Left ventricle myocardium inferior (tissue), 1 donor: ENCODE results near the gene INSYN2B. TPM values are rescaled to one million over a fixed set of nuclear protein-coding genes. Genes with fewer than 3 reads are reported as not detected.

ENCODE experiments used
- DNase-seq: peaks from one replicate; pipeline ENCODE4 v3.0.0-alpha.2; 2020
- H3K27ac ChIP-seq: fragments of 200-600 bp; replicated peaks from 2 replicates; pipeline ENCODE4 v1.8.0; 2021
- H3K27me3 ChIP-seq: fragments of 200-600 bp; 2 replicates; pipeline ENCODE4 v1.8.0; 2021; ENCODE audit warnings: low read depth
- H3K36me3 ChIP-seq: fragments of 200-600 bp; 2 replicates; pipeline ENCODE4 v1.8.0; 2021
- H3K4me1 ChIP-seq: fragments of 200-600 bp; 2 replicates; pipeline ENCODE4 v1.8.0; 2021
- H3K4me3 ChIP-seq: fragments of 200-600 bp; 2 replicates; pipeline ENCODE4 v1.8.0; 2021; ENCODE audit warnings: mild to moderate bottlenecking, moderate library complexity
- H3K9me3 ChIP-seq: fragments of 200-600 bp; replicated peaks from 2 replicates; pipeline ENCODE4 v1.8.0; 2021
- intact Hi-C: fragments of 100-400 bp; cut with micrococcal nuclease; formaldehyde crosslinking; loops from one replicate; pipeline ENCODE4 v1.11.0; 2022
- total RNA-seq: library from RNA; stranded (reverse); fragmentation: NEBNext Ultra II Directional; extraction: Animal tissue kit (Norgen Biotek cat#: 25700); gene quantifications from one replicate; pipeline ENCODE4 v1.2.1, GENCODE V29; 2021
- TF ChIP-seq, protein P1 (sequence below): fragments of 200-600 bp; IDR thresholded peaks from 2 replicates; pipeline ENCODE4 v1.8.0; 2021; ENCODE audit warnings: antibody characterized with exemption, mild to moderate bottlenecking, borderline replicate concordance
- donor health status: DM: no; HTN: yes; CAD: no; lungs with severe emphysema.

Gene INSYN2B
- total RNA-seq, 1 donor from 2014 or later, result 0.08 TPM

DNA sequence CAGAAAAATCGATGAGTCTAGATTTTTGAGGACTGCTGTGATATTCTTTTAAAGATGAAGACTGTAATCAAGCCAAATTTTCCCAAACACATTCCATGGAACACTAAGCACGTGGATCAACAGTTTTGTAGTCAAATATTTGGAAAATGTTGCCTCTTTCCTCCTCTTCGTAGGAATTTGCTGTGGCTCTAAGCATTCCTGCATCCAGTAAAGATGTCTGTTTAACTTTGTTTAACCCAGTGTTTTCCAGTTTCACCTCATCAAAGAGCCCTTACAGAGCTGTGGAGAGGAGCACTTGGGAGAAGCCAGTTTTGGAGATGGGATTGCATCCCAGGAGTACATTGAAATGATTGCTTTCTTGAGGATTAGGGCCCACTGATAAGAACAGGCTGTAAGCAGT is 58.9 kb downstream of the INSYN2B start:
- H3K9me3 ChIP-seq, result no peaks in the 10 kb centered on the region
- H3K27me3 ChIP-seq, result peaks cover 9% of the 10 kb centered on the region
- no peaks in the 10 kb centered on the region for H3K4me1 ChIP-seq
- H3K36me3 ChIP-seq, result no peaks in the 10 kb centered on the region
- intact Hi-C loops, result no loop called here
- no peak overlapping the region for H3K4me3 ChIP-seq
- TF ChIP-seq, protein P1, sequence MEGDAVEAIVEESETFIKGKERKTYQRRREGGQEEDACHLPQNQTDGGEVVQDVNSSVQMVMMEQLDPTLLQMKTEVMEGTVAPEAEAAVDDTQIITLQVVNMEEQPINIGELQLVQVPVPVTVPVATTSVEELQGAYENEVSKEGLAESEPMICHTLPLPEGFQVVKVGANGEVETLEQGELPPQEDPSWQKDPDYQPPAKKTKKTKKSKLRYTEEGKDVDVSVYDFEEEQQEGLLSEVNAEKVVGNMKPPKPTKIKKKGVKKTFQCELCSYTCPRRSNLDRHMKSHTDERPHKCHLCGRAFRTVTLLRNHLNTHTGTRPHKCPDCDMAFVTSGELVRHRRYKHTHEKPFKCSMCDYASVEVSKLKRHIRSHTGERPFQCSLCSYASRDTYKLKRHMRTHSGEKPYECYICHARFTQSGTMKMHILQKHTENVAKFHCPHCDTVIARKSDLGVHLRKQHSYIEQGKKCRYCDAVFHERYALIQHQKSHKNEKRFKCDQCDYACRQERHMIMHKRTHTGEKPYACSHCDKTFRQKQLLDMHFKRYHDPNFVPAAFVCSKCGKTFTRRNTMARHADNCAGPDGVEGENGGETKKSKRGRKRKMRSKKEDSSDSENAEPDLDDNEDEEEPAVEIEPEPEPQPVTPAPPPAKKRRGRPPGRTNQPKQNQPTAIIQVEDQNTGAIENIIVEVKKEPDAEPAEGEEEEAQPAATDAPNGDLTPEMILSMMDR, result no peak
- H3K27ac ChIP-seq, result no peak overlapping the region
- no peak for DNase-seq

DNA sequence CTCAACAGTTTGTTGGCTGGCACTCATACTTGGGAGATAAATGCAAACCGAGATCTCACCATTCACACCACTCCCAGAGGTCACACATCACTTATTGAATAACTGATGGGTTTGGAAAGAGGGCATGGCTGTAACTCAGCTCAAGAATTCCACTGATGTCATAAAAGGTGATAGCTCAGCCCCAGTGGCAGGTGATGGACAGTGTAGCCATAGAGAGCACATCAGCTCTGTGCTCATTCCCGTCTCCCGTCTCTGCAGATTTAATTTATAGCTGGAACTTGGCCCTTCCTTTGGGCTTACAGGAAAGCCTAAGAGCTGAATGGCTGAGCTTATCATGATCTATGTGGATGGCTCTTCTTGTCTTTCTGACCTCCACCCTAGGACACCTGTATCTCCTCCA is 59.8 kb downstream of the INSYN2B start:
- Histone ChIP-seq H3K9me3 (no peaks in the 10 kb centered on the region), H3K36me3 (no peaks in the 10 kb centered on the region), H3K4me3 (no peak overlapping the region), H3K27ac (no peak overlapping the region), H3K4me1 (no peaks in the 10 kb centered on the region), H3K27me3 (peaks cover 9% of the 10 kb centered on the region)
- intact Hi-C loops, result no loop called here
- TF ChIP-seq, protein P1, result no peak
- no peak for DNase-seq

DNA sequence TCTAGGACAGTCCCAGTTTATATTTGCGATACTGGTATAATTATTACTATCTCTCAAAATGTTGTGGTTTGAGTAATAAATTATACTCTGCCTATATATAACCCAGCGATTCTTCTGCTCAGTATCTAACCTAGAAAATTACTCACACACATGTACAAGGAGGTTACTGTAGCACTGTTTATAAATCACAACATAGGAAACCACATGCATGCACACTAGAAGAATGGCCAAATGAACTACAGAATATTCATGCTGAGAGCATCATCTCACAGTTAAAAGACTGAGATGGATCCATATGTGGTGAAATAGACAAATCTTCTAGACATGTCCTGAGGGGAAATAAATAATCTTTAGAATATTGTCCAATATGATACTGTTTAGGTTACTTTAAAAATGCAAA is 62.1 kb downstream of the INSYN2B start:
- no peak overlapping the region for H3K4me3 ChIP-seq
- TF ChIP-seq, protein P1, result no peak
- intact Hi-C loops, result no loop called here
- no peaks in the 10 kb centered on the region for H3K9me3 ChIP-seq
- DNase-seq, result no peak
- H3K27ac ChIP-seq, result no peak overlapping the region
- peaks cover 14% of the 10 kb centered on the region for H3K27me3 ChIP-seq
- H3K4me1 ChIP-seq, result peaks cover 7% of the 10 kb centered on the region
- no peaks in the 10 kb centered on the region for H3K36me3 ChIP-seq

DNA sequence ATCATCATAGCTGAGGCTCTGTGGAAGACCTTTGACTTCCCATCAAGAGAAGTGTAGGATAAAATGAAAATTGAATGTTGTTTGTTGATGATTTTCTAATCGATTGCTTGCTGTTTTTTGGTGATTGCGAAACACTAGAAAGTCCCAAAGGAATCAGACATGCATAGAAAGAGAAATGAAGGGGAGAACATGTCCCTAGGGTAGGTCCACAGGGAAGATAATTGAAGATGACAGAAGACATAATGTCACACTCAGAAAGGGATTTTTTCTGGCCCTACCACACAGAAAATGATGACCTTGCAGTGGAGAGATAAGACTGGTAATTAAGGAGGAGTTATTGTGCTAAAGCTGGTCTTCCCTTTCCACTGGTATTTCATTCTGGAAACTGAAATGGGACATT is 62.8 kb downstream of the INSYN2B start:
- TF ChIP-seq, protein P1, result no peak

DNA sequence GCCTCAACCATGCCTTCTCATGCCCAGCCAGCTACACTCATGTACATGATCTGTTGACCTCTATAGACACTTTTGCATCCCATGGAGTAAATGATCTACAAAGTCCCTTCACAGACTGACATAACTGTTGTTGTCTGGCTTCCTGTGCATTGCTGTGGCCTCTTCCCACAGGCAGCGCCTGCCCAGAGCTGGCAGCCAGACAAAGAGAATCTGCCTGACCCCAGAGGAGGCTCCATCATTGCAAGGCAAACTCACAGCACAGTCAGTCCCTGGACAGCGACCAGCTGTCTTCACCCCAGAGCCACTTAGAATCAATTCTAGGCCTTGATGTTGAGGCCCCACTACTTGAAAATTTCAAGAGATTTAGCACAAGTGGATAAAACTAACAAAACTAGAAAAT is 65.5 kb downstream of the INSYN2B start:
- Histone ChIP-seq H3K4me3 (no peak overlapping the region), H3K27me3 (peaks cover 18% of the 10 kb centered on the region), H3K27ac (no peak overlapping the region), H3K9me3 (no peaks in the 10 kb centered on the region), H3K36me3 (no peaks in the 10 kb centered on the region), H3K4me1 (peaks cover 7% of the 10 kb centered on the region)
- DNase-seq, result peak; percentile 56
- TF ChIP-seq, protein P1, result no peak
- intact Hi-C loops, result no loop called here

More for the DNA sequence above, 62.8 kb downstream of the INSYN2B start:
- peaks cover 12% of the 10 kb centered on the region for H3K27me3 ChIP-seq
- DNase-seq, result no peak
- H3K9me3 ChIP-seq, result no peaks in the 10 kb centered on the region
- no peak overlapping the region for H3K27ac ChIP-seq
- intact Hi-C loops, result no loop called here
- H3K36me3 ChIP-seq, result no peaks in the 10 kb centered on the region
- H3K4me3 ChIP-seq, result no peak overlapping the region
- peaks cover 7% of the 10 kb centered on the region for H3K4me1 ChIP-seq

DNA sequence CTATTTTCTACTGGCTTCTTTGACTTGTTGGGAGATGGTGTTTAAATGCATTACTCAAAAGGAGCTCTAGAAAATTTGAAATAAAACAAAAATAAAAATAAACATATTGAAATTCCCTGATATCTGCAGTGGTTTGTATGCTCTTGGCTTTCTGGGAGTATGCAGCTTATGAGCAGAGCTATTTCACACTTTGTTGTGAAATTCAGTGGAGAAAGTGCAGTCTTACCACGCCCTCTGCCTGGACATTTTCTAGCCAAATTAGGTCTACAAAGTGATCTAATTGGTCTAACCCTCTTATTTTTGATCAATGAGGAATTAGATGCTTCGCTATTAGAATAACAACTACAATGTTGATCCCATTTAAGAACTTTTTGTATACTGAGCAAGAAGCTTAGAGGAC is 66.8 kb downstream of the INSYN2B start:
- Histone ChIP-seq H3K27ac (no peak overlapping the region), H3K4me3 (no peak overlapping the region), H3K36me3 (no peaks in the 10 kb centered on the region), H3K4me1 (peaks cover 7% of the 10 kb centered on the region), H3K27me3 (peaks cover 18% of the 10 kb centered on the region), H3K9me3 (no peaks in the 10 kb centered on the region)
- DNase-seq, result no peak
- intact Hi-C loops, result no loop called here
- TF ChIP-seq, protein P1, result no peak
